Activated CD8-positive, alpha-beta memory T cell treated with anti-CD3 and anti-CD28 coated beads, Interleukin-2, amount 50 U/mL, for 48 hours (primary cell): ENCODE measurements around the gene DAND5.
"Not testable (repeated sequence)": the region's sequence is repeated elsewhere in the genome, so short reads cannot be mapped to it uniquely, and the experiment has no call there.

ENCODE experiments used
- DNase-seq: peaks from one replicate; pipeline ENCODE4 v3.0.0-alpha.2; 2020

Gene DAND5

GRCh38 chr19:12946092-12946721 lies 23.2 kb upstream of the DAND5 start:
- peak; percentile 85 for DNase-seq

GRCh38 chr19:12946731-12947496 lies 22.5 kb upstream of the DAND5 start:
- DNase-seq, result no peak

DNA sequence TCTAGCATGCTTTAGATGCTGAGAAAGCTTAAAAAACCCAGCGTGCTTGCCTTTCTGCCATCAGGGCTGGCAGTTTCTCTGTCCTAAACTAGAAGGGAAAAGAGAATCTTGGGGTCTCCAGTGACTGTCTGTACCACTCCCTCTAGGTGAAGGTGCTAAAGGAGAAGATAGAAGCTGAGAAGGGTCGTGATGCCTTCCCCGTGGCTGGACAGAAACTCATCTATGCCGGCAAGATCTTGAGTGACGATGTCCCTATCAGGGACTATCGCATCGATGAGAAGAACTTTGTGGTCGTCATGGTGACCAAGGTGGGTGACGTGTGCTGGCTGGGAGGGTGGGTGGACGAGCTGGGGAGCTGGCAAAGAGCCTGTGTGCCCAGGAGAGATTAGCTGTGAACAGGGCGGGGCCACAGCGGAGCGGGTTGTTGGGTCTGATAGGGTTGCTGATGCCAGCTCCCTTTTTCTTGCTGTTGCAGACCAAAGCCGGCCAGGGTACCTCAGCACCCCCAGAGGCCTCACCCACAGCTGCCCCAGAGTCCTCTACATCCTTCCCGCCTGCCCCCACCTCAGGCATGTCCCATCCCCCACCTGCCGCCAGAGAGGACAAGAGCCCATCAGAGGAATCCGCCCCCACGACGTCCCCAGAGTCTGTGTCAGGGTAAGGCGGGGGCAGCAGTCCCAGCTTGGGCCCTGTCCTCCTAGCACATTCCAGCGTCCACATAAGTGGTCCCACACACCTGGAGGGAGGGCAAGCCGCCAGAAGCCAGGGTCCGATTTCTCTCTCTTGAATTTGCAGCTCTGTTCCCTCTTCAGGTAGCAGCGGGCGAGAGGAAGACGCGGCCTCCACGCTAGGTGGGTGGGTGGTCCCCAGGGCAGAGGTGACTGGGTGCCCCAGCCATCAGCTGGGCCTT lies 21.4 kb upstream of the DAND5 start:
- DNase-seq, result no peak

DNA sequence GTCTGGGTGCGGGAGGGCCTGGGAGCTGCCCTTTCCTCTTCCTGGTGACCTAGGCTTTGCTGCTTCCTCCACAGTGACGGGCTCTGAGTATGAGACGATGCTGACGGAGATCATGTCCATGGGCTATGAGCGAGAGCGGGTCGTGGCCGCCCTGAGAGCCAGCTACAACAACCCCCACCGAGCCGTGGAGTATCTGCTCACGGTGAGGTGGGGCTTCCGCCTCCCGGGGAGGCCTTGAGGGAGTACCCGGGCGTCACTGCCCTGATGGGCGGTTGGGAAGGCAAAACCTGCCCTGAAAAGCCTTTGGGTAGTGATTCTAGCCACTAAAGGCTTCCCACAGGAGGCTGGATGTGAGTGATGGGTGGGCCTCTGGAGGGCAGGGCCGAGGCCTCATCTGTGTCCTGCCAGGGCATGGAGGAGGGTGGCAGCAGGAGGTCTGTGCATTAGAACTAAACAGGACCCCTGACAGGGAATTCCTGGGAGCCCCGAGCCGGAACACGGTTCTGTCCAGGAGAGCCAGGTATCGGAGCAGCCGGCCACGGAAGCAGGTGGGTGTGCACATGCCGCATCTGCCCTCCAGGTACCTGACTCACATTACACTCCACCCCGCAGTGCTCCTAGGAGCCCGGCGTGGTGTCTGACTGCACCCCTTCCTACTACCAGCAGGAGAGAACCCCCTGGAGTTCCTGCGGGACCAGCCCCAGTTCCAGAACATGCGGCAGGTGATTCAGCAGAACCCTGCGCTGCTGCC lies 20.6 kb upstream of the DAND5 start:
- no peak for DNase-seq

- DNase-seq, result no peak
These were observed 19.8 kb upstream of the DAND5 start for GRCh38 chr19:12949363-12950283.

DNA sequence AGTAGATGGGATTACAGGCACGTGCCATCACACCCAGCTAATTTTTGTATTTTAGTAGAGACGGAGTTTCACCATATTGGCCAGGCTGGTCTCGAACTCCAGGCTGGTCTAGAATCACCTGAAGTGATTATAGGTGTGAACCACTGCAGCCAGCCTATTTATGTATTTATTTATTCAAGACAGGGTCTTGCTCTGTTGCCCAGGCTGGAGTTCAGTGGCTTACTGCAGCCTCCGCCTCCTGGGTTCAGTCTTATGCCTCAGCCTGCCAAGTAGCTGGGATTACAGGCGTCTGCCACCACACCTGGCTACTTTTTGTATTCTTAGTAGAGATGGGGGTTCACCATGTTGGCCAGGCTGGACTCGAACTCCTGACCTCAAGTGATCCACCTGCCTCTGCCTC lies 17.3 kb upstream of the DAND5 start:
- DNase-seq, result not testable (repeated sequence)

- peak; percentile 48 for DNase-seq
These were observed 16.8 kb upstream of the DAND5 start for GRCh38 chr19:12952488-12953137.

DNA sequence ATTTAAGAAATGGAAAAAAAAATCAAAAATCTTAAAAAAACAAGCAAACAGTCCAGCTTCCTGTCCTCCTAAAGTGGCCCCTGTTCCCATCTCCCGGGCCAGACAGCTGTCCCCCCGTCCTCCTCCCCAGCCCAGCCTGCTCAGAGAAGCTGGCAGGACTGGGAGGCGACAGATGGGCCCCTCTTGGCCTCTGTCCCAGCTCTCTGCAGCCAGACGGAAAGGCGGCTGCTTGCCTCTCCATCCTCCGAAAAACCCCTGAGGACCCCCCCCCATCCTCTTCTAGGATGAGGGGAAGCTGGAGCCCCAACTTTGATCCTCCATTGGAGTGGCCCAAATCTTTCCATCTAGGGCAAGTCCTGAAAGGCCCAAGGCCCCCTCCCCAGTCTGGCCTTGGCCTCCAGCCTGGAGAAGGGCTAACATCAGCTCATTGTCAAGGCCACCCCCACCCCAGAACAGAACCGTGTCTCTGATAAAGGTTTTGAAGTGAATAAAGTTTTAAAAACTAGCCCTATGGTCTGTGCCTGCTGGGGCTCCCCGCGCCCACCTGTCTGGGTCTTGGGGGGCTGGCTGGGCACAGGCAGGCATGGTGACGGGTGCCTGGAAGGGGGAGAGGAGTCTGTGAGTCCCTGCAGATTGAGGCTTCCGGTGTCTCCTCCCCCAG lies 16.1 kb upstream of the DAND5 start:
- DNase-seq, result peak; percentile 56

- DNase-seq, result no peak
These were observed 15.4 kb upstream of the DAND5 start for GRCh38 chr19:12953799-12954611.

DNA sequence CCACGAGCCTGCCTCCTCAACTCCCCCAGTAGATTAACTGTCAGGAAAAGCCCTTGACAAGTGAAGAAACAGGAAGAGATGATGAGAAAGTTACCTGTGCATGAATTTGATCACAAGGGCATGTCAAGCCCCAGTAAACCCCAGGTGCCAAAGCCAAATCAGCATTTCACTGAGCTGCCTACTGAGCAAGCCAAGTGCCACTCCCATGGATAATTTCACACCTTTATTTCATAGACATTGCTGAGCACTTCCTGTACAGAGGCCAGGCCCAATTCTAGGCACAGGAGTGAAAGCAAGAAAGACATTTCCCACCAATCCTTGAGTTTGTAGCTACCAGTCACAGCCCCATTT lies 14.8 kb upstream of the DAND5 start:
- DNase-seq, result no peak

DNA sequence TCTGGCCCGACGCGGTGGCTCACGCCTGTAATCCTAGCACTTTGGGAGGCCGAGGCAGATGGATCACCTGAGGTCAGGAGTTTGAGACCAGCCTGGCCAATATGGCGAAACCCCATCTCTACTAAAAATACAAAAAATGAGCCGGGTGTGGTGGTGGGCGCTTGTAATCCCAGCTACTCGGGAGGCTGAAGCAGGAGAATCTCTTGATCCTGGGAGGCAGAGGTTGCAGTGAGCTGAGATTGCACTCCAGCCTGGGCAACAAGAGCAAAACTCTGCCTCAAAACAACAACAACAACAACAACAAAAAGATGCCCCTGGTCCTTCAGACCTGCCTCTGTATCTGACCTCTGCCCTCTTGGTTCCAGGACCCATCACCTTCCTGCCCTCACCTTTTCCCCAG lies 13.8 kb upstream of the DAND5 start:
- DNase-seq, result not testable (repeated sequence)

DNA sequence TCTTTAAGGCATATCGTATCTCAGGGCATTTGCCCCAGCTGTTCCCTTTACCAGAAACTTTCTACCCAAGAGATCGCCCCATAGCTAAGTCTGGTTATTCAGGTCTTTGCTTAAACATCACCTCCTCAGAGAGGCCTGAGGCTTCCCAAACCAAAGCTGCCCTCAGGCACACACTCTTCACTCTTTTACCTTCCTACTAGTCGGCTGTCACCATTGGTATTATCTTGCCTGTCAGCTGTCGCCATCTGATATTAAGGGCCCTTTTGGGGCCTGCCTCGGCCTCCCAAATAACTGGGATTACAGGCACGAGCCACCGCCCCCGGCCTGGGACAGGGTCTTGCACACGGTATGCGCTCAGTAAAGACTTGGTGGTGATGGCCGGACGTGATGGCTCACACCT lies 13.4 kb upstream of the DAND5 start:
- DNase-seq, result no peak

GRCh38 chr19:12956446-12957388 lies 12.7 kb upstream of the DAND5 start, which contains the start of gene GADD45GIP1:
TSS of gene GADD45GIP1 (minus strand) at chr19:12957223. CDS start at chr19:12957212, 11 bp downstream.
- DNase-seq, result peak; percentile 92

DNA sequence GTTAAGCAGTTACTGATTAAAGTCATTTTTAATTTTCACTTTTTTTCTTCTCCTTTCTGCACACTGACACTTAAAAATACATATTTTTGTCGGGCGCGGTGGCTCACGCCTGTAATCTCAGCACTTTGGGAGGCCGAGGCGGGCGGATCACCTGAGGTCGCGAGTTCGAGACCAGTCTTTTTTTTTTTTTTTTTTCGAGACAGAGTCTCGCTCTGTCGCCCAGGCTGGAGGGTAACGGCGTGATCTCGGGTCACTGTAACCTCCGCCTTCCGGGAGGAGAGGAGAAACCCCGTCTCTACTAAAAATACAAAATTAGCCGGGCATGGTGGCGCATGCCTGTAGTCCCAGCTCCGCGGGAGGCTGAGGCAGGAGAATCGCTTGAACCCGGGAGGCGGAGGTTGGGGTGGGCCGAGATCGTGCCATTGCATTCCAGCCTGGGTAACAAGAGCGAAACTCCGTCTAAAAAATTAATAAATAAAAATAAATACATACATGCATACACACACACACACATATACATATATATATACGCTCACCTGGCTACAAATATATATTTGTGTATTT lies 11.9 kb upstream of the DAND5 start:
- not testable (repeated sequence) for DNase-seq

DNA sequence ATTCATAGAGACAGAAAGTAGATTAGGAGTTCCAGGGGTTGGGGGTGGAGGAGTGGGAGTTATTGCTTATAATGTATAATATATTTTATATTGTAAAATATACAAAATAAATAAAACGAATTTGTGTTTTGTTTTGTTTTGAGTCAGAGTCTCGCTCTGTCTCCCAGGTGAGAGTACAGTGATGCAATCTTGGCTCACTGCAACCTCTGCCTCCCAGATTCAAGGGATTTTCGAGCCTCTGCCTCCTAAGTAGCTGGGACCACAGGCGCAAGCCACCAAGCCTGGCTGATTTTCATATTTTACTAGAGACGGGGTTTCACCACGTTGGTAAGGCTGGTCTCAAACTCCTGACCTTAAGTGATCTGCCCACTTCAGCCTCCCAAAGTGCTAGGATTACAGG lies 9.9 kb upstream of the DAND5 start:
- DNase-seq, result no peak

DNA sequence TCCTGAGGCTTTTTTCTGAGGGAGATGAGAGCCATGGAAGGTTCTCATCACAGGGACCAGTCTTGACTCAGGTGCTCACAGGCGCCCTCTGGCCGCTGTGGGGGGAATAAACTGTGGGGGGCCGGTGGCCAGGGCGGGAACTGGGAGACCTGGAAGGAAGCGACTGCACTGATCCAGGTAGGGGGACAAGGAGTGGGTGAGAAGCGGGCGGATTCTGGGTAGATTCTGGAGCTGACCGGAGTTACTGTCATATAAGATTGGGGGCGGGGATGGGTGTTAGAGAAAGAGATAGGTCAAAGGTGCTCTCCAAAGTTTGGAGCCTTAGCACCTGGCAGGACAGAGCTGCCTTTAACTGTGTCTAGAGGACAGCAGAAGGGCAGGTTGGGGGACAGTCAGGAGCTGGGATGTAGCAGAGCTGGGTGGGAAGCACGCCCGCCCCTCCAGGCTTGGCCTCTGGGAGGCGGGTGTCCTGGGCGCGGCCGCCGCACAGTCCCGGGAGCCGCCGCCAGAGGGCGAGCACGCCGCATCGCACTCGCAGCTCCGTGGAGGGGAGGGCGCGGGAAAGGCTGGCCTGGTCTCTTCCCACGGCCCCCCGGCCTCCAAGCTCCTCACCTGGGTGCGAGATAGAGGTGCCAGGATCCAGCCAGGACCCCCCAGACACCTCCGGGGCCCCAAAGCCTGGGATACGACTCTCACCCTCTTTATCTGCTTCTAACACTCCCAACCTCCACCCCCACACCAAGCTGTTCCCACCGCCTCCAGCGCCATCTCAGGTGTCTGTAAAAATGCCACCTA lies 4.2 kb upstream of the DAND5 start:
- DNase-seq, result peak; percentile 96

DNA sequence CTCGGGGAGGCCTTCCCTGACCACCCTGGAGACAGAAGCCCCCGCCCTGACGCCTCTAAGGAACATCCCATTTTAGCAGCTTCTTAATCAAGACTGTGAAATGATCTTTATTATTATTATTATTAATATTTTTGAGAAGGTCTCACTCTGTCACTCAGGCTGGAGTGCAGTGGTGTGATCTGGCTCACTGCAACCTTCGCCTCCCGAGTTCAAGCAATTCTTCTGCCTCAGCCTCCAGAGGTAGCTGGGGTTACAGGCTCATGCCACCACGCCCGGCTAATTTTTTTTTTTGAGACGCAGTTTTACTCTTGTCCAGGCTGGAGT lies 3.6 kb upstream of the DAND5 start:
- no peak for DNase-seq
